Naive thymus-derived CD4-positive, alpha-beta T cell (primary cell): ENCODE measurements around the gene COPS7B. TPM values are rescaled to one million over a fixed set of nuclear protein-coding genes. Genes with fewer than 3 reads are reported as not detected.

Source experiments
- ATAC-seq: fragments of 150-1000 bp; cut with Tn5 transposase; 2 replicates; pipeline ENCODE4 v1.10.0; 2021; ENCODE audit warnings: mild to moderate bottlenecking, moderate library complexity
- CTCF ChIA-PET: fragments of 350-600 bp; sonication (Branson Sonifier 250); formaldehyde crosslinking; loops from one replicate; lab custom pipeline; 2021; ENCODE audit warnings: antibody characterized with exemption; lab: Charles Lee
- POLR2A ChIA-PET: fragments of 350-600 bp; sonication (Branson Sonifier 250); formaldehyde crosslinking; loops from one replicate; lab custom pipeline; 2021; ENCODE audit warnings: antibody characterized with exemption, inconsistent platforms; lab: Charles Lee
- DNase-seq, 9 donors: peaks; one replicate each; pipeline versions ENCODE4 v3.0.0 to v3.0.0-alpha.2; 2020 to 2022; ENCODE audit warnings: mixed read lengths in 1 of 9
- H3K27ac ChIP-seq: one replicate; pipeline ENCODE4 v1.7.0; 2013; ENCODE audit warnings: mild to moderate bottlenecking, low read depth, low read length, moderate library complexity
- H3K27me3 ChIP-seq, 2 donors: one replicate each; pipeline ENCODE4 v1.7.0; 2013; ENCODE audit warnings: low read length in 2 of 2, mild to moderate bottlenecking in 2 of 2, moderate library complexity in 2 of 2; ENCODE audit not compliant: control insufficient read depth in 2 of 2, insufficient read depth in 2 of 2
- H3K36me3 ChIP-seq, 3 experiments: 1 replicate in 2 of 3; 2 replicates in 1 of 3; pipeline ENCODE4 v1.7.0; 2013; ENCODE audit warnings: low read length in 3 of 3, mild to moderate bottlenecking in 3 of 3, moderate library complexity in 1 of 3; ENCODE audit not compliant: insufficient read depth in 3 of 3, control insufficient read depth in 2 of 3
- H3K4me1 ChIP-seq, 2 donors: one replicate each; pipeline ENCODE4 v1.7.0; 2013; ENCODE audit warnings: low read length in 2 of 2, mild to moderate bottlenecking in 2 of 2, moderate library complexity in 1 of 2; ENCODE audit not compliant: control insufficient read depth in 2 of 2, insufficient read depth in 2 of 2
- H3K4me3 ChIP-seq: 2 replicates; pipeline ENCODE4 v1.7.0; 2013; ENCODE audit warnings: mild to moderate bottlenecking, low read length
- H3K9me3 ChIP-seq, 3 experiments: 1 replicate in 2 of 3; 2 replicates in 1 of 3; pipeline ENCODE4 v1.7.0; 2013; ENCODE audit warnings: low read length in 3 of 3; ENCODE audit not compliant: control insufficient read depth in 2 of 3
- H3K27ac Mint-ChIP-seq, 9 donors: one replicate each; pipeline ENCODE4 v1.8.0; 2020 to 2022; ENCODE audit warnings: mixed read lengths in 9 of 9, mild to moderate bottlenecking in 8 of 9, moderate library complexity in 5 of 9, inconsistent platforms in 2 of 9
- H3K27me3 Mint-ChIP-seq, 5 donors: one replicate each; pipeline ENCODE4 v1.8.0; 2021 to 2022; ENCODE audit warnings: mixed read lengths in 5 of 5, mild to moderate bottlenecking in 1 of 5
- H3K36me3 Mint-ChIP-seq, 5 donors: one replicate each; pipeline ENCODE4 v1.8.0; 2020 to 2022; ENCODE audit warnings: mixed read lengths in 5 of 5, mild to moderate bottlenecking in 3 of 5, inconsistent platforms in 1 of 5
- H3K4me1 Mint-ChIP-seq, 7 donors: one replicate each; pipeline ENCODE4 v1.8.0; 2020 to 2022; ENCODE audit warnings: mixed read lengths in 7 of 7, mild to moderate bottlenecking in 3 of 7, inconsistent platforms in 1 of 7
- H3K4me3 Mint-ChIP-seq, 10 donors: one replicate each; pipeline ENCODE4 v1.8.0; 2020 to 2022; ENCODE audit warnings: mild to moderate bottlenecking in 10 of 10, mixed read lengths in 10 of 10, moderate library complexity in 6 of 10, inconsistent platforms in 2 of 10
- H3K9me3 Mint-ChIP-seq, 11 donors: one replicate each; pipeline ENCODE4 v1.8.0; 2020 to 2022; ENCODE audit warnings: mixed read lengths in 11 of 11, mild to moderate bottlenecking in 4 of 11, inconsistent platforms in 1 of 11, moderate library complexity in 1 of 11
- intact Hi-C, 2 donors: fragments of 100-400 bp; cut with micrococcal nuclease; formaldehyde crosslinking; loops; one replicate each; pipeline ENCODE4 v1.15.1; 2023
- polyA plus RNA-seq, 2 donors: library from polyadenylated mRNA; unstranded; fragments of 300-500 nt; fragmentation: Illumina TruSeq; gene quantifications; one replicate each; pipeline ENCODE4 v1.2.3, GENCODE V29; 2021
- total RNA-seq, 6 experiments: library from RNA in 5 of 6; stranded (reverse) in 5 of 6; gene quantifications; 1 replicate in 5 of 6; 2 replicates in 1 of 6; pipeline ENCODE4 v1.2.3 and lab custom pipeline; 2021 to 2026

Gene COPS7B
- total and polyA plus RNA-seq, 7 experiments from 2014 or later = 33.4 to 60.6 (median 44.5) TPM

- H3K4me1 ChIP-seq = no peaks in the 10 kb centered on the region
- Mint-ChIP-seq H3K27me3 (no peaks in the 10 kb centered on the region), H3K4me1 (peaks cover 0 to 21% (median 6%) of the 10 kb centered on the region in 7 donors), H3K4me3 (no peak overlapping the region), H3K27ac (no peak overlapping the region), H3K36me3 (peaks cover 8 to 64% (median 17%) of the 10 kb centered on the region in 5 donors), H3K9me3 (no peaks in the 10 kb centered on the region)
- ChIA-PET CTCF (interaction anchor here (0.6 kb wide), 2 partner anchors 192 to 248 kb away, joined by 4 read pairs; no protein-coding TSS in a partner anchor), POLR2A (no interaction called here)
- H3K27me3 ChIP-seq = no peaks in the 10 kb centered on the region
- intact Hi-C loops = no loop called here
- H3K4me3 ChIP-seq = no peak overlapping the region
- no peaks in the 10 kb centered on the region for H3K9me3 ChIP-seq
- no peak overlapping the region for H3K27ac ChIP-seq
- peak in 3 of 9 donors; percentile 12 to 43 (median 18) for DNase-seq
- peaks cover 15 to 77% (median 27%) of the 10 kb centered on the region in 3 experiments for H3K36me3 ChIP-seq
- ATAC-seq = peak; percentile 54
These were observed 14.3 kb downstream of the COPS7B start for GRCh38 chr2:231800493-231801091.

- intact Hi-C loops = no loop called here
- Mint-ChIP-seq H3K36me3 (peaks cover 6 to 55% (median 14%) of the 10 kb centered on the region in 5 donors), H3K9me3 (no peaks in the 10 kb centered on the region), H3K4me3 (no peak overlapping the region), H3K27ac (no peak overlapping the region), H3K27me3 (no peaks in the 10 kb centered on the region), H3K4me1 (peaks cover 0 to 16% (median 5%) of the 10 kb centered on the region in 7 donors)
- CTCF ChIA-PET = no interaction called here
- H3K27me3 ChIP-seq = no peaks in the 10 kb centered on the region
- no peaks in the 10 kb centered on the region for H3K4me1 ChIP-seq
- no peak for DNase-seq
- no peak overlapping the region for H3K4me3 ChIP-seq
- POLR2A ChIA-PET = no interaction called here
- H3K9me3 ChIP-seq = no peaks in the 10 kb centered on the region
- ATAC-seq = no peak
- H3K36me3 ChIP-seq = peaks cover 12 to 81% (median 19%) of the 10 kb centered on the region in 3 experiments
- no peak overlapping the region for H3K27ac ChIP-seq
These were observed 17.4 kb downstream of the COPS7B start for GRCh38 chr2:231803501-231804138.

- ATAC-seq (no peak), DNase-seq (no peak)
- H3K9me3 Mint-ChIP-seq = no peaks in the 10 kb centered on the region
- H3K27me3 Mint-ChIP-seq = no peaks in the 10 kb centered on the region
- POLR2A ChIA-PET = no interaction called here
- no peak overlapping the region for H3K27ac Mint-ChIP-seq
- no peak overlapping the region for H3K4me3 ChIP-seq
- no peaks in the 10 kb centered on the region for H3K27me3 ChIP-seq
- no peak overlapping the region for H3K27ac ChIP-seq
- H3K4me1 ChIP-seq = no peaks in the 10 kb centered on the region
- H3K36me3 ChIP-seq = peaks cover 0 to 76% (median 3%) of the 10 kb centered on the region in 3 experiments
- CTCF ChIA-PET = no interaction called here
- H3K4me1 Mint-ChIP-seq = peaks cover 0 to 13% (median 4%) of the 10 kb centered on the region in 7 donors
- peaks cover 6 to 47% (median 10%) of the 10 kb centered on the region in 5 donors for H3K36me3 Mint-ChIP-seq
- no peak overlapping the region for H3K4me3 Mint-ChIP-seq
- intact Hi-C loops = no loop called here
- H3K9me3 ChIP-seq = no peaks in the 10 kb centered on the region
These were observed 20.8 kb downstream of the COPS7B start for GRCh38 chr2:231807020-231807419.

- ATAC-seq (no peak), DNase-seq (no peak)
- H3K27ac Mint-ChIP-seq = no peak overlapping the region
- intact Hi-C loops = no loop called here
- H3K4me3 Mint-ChIP-seq = no peak overlapping the region
- no peak overlapping the region for H3K4me3 ChIP-seq
- H3K27ac ChIP-seq = no peak overlapping the region
- peaks cover 0 to 5% (median 0%) of the 10 kb centered on the region in 11 donors for H3K9me3 Mint-ChIP-seq
- H3K9me3 ChIP-seq = no peaks in the 10 kb centered on the region
- POLR2A ChIA-PET = no interaction called here
- H3K4me1 ChIP-seq = no peaks in the 10 kb centered on the region
- no peaks in the 10 kb centered on the region for H3K27me3 Mint-ChIP-seq
- CTCF ChIA-PET = no interaction called here
- no peaks in the 10 kb centered on the region for H3K4me1 Mint-ChIP-seq
- H3K36me3 Mint-ChIP-seq = peaks cover 6 to 52% (median 24%) of the 10 kb centered on the region in 5 donors
- H3K36me3 ChIP-seq = peaks cover 0 to 53% (median 0%) of the 10 kb centered on the region in 3 experiments
- no peaks in the 10 kb centered on the region for H3K27me3 ChIP-seq
These were observed 24.7 kb downstream of the COPS7B start for GRCh38 chr2:231810905-231811304.

GRCh38 chr2:231816327-231817026, 30.2 kb downstream of the COPS7B start:
- ChIA-PET CTCF (no interaction called here), POLR2A (no interaction called here)
- Histone ChIP-seq H3K4me3 (no peak overlapping the region), H3K36me3 (peaks cover 0 to 4% (median 0%) of the 10 kb centered on the region in 3 experiments), H3K27me3 (no peaks in the 10 kb centered on the region), H3K27ac (no peak overlapping the region), H3K9me3 (no peaks in the 10 kb centered on the region), H3K4me1 (no peaks in the 10 kb centered on the region)
- H3K4me3 Mint-ChIP-seq = no peak overlapping the region
- peaks cover 0 to 5% (median 0%) of the 10 kb centered on the region in 7 donors for H3K4me1 Mint-ChIP-seq
- no peak for DNase-seq
- no peak for ATAC-seq
- peaks cover 0 to 5% (median 0%) of the 10 kb centered on the region in 5 donors for H3K27me3 Mint-ChIP-seq
- H3K36me3 Mint-ChIP-seq = peaks cover 6 to 29% (median 23%) of the 10 kb centered on the region in 5 donors
- H3K9me3 Mint-ChIP-seq = peaks cover 0 to 6% (median 0%) of the 10 kb centered on the region in 11 donors
- intact Hi-C loops = no loop called here
- no peak overlapping the region for H3K27ac Mint-ChIP-seq

GRCh38 chr2:231819447-231820042, 33.3 kb downstream of the COPS7B start:
- H3K4me1 Mint-ChIP-seq = peaks cover 0 to 5% (median 0%) of the 10 kb centered on the region in 7 donors
- no peak overlapping the region for H3K4me3 ChIP-seq
- H3K27ac ChIP-seq = no peak overlapping the region
- ATAC-seq (no peak), DNase-seq (no peak)
- no peaks in the 10 kb centered on the region for H3K27me3 ChIP-seq
- H3K36me3 ChIP-seq = no peaks in the 10 kb centered on the region
- H3K4me1 ChIP-seq = no peaks in the 10 kb centered on the region
- CTCF ChIA-PET = no interaction called here
- H3K9me3 Mint-ChIP-seq = peaks cover 0 to 5% (median 0%) of the 10 kb centered on the region in 11 donors
- POLR2A ChIA-PET = no interaction called here
- H3K27me3 Mint-ChIP-seq = peaks cover 0 to 15% (median 7%) of the 10 kb centered on the region in 5 donors
- no peak overlapping the region for H3K4me3 Mint-ChIP-seq
- intact Hi-C loops = no loop called here
- peak overlapping the region in 1 of 9 donors; percentile 28 for H3K27ac Mint-ChIP-seq
- no peaks in the 10 kb centered on the region for H3K9me3 ChIP-seq
- H3K36me3 Mint-ChIP-seq = peaks cover 0 to 11% (median 8%) of the 10 kb centered on the region in 5 donors
